Gastroesophageal sphincter (tissue), 4 donors: ENCODE results near the gene LDLRAD4. TPM values are rescaled to one million over a fixed set of nuclear protein-coding genes. Genes with fewer than 3 reads are reported as not detected.

Experiments
- ATAC-seq: fragments of 150-250 bp; one replicate; pipeline ENCODE4 v1.9.1; 2016; ENCODE audit warnings: mild to moderate bottlenecking, moderate library complexity
- H3K27ac ChIP-seq, 4 donors: fragments of 200-600 bp; sonication (generic) in 3 of 4; 1 replicate in 3 of 4; 2 replicates in 1 of 4; pipeline ENCODE4 v1.5.1; 2016 to 2019
- H3K27me3 ChIP-seq: fragments of 200-600 bp; sonication (generic); one replicate; pipeline ENCODE4 v1.5.1; 2019
- H3K36me3 ChIP-seq, 2 donors: fragments of 200-600 bp; sonication (generic); one replicate each; pipeline ENCODE4 v1.5.1; 2019; ENCODE audit warnings: control low read depth in 1 of 2
- H3K4me1 ChIP-seq, 3 donors: fragments of 200-600 bp; sonication (generic); 1 replicate in 2 of 3; 2 replicates in 1 of 3; pipeline ENCODE4 v1.5.1; 2016 to 2019; ENCODE audit warnings: control low read depth in 2 of 3
- H3K4me3 ChIP-seq, 2 donors: fragments of 200-600 bp; sonication (generic); one replicate each; pipeline ENCODE4 v1.5.1; 2019; ENCODE audit warnings: mild to moderate bottlenecking in 1 of 2, moderate library complexity in 1 of 2
- H3K9me3 ChIP-seq, 3 donors: fragments of 200-600 bp; sonication (generic); one replicate each; pipeline ENCODE4 v1.5.1; 2017 to 2019; ENCODE audit warnings: control low read depth in 2 of 3
- CTCF ChIP-seq, 4 experiments: fragments of 200-600 bp in 2 of 4; fragments of 450-650 bp in 2 of 4; sonication (generic) in 1 of 4; IDR thresholded peaks; one replicate each; pipeline ENCODE4 v1.5.1; 2017 to 2019; ENCODE audit warnings: antibody characterized with exemption in 4 of 4, mild to moderate bottlenecking in 2 of 4, moderate library complexity in 2 of 4
- EP300 ChIP-seq: sonication (generic); formaldehyde crosslinking; IDR thresholded peaks from one replicate; pipeline ENCODE4 v1.6.1; 2017; ENCODE audit warnings: antibody characterized with exemption, mild to moderate bottlenecking
- POLR2A ChIP-seq, 2 donors: fragments of 450-650 bp; IDR thresholded peaks; one replicate each; pipeline ENCODE4 v1.6.1; 2017; ENCODE audit warnings: antibody characterized with exemption in 2 of 2, mild to moderate bottlenecking in 2 of 2, moderate library complexity in 1 of 2
- POLR2AphosphoS5 ChIP-seq: sonication (generic); formaldehyde crosslinking; IDR thresholded peaks from one replicate; pipeline ENCODE4 v1.6.1; 2017; ENCODE audit warnings: antibody characterized with exemption
- WGBS, 2 donors: methylation state at CpG; one replicate each; pipeline ENCODE4 v1.1.5; 2018; ENCODE audit warnings: low coverage in 1 of 2; 5-methylcytosine and 5-hydroxymethylcytosine counted together
- total RNA-seq, 4 donors: library from RNA; depleted of rRNA; stranded (reverse); fragments of >200 nt; gene quantifications; one replicate each; pipeline ENCODE4 v1.1.0, GENCODE V29; 2016

LDLRAD4 gene
- total RNA-seq, 4 donors from 2014 or later, result 28.1 to 85.9 (median 55.2) TPM

DNA sequence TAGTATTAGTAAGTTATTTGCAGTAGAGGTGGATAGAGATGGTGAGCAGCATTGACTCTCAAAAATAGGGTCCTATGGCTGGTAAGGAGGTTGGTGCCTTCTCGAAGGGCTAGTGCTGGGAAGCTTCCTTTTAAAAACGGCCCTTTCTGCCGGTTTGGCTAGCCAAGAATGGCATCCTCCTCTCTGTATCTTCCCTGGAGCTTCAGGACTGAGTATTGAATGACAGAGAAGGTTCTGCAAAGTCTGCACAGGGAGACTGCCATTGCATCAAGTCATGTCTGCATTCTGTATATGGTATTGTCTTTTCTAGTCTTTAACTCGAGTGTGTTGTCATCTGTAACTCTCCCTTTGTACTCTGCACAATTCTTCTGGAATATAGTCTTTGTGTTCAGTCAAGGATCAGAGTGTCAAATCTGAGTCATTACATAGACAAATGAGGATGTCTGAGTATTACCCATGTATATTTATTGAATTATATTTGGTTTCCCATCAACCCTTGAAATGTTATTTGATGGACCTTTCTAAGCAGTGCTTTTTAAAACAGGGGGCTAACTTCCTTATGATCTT is 1.1 kb downstream of the LDLRAD4 start:
- Histone ChIP-seq H3K4me1 (peaks cover 7 to 81% (median 57%) of the 10 kb centered on the region in 3 donors), H3K27me3 (no peaks in the 10 kb centered on the region), H3K9me3 (no peaks in the 10 kb centered on the region), H3K4me3 (peak overlapping the region; percentile 64 to 75), H3K36me3 (no peaks in the 10 kb centered on the region), H3K27ac (peak overlapping the region in 3 of 4 donors; percentile 64 to 93 (median 92))
- ATAC-seq, result no peak
- WGBS, 2 donors, result 13 to 22% methylated on average over 1 to 3 of the region's 4 CpGs
- no peak for TF ChIP-seq CTCF (IDR thresholded peaks at IDR 0.05)
- TF ChIP-seq EP300, result no peak
- no peak for TF ChIP-seq POLR2A (IDR thresholded peaks at IDR 0.05)
- TF ChIP-seq POLR2AphosphoS5, result no peak

GRCh38 chr18:13220361-13220991 is 1.9 kb downstream of the LDLRAD4 start:
- Histone ChIP-seq H3K36me3 (no peaks in the 10 kb centered on the region), H3K27ac (peak overlapping the region in 3 of 4 donors; percentile 64 to 93 (median 92)), H3K4me3 (peak overlapping the region; percentile 4 to 64), H3K27me3 (no peaks in the 10 kb centered on the region), H3K4me1 (peaks cover 7 to 85% (median 58%) of the 10 kb centered on the region in 3 donors), H3K9me3 (no peaks in the 10 kb centered on the region)
- peak; percentile 36 for TF ChIP-seq POLR2AphosphoS5
- no peak for TF ChIP-seq EP300
- TF ChIP-seq CTCF (IDR thresholded peaks at IDR 0.05), result no peak
- TF ChIP-seq POLR2A (IDR thresholded peaks at IDR 0.05), result no peak
- WGBS, 2 donors, result 0 to 29% methylated on average over 1 to 8 of the region's 10 CpGs
- no peak for ATAC-seq

GRCh38 chr18:13221869-13222855 is 3.6 kb downstream of the LDLRAD4 start:
- Histone ChIP-seq H3K36me3 (no peaks in the 10 kb centered on the region), H3K27ac (peak overlapping the region; percentile 49 to 93 (median 90)), H3K4me3 (peak overlapping the region in 1 of 2 donors; percentile 19), H3K27me3 (no peaks in the 10 kb centered on the region), H3K9me3 (no peaks in the 10 kb centered on the region), H3K4me1 (peaks cover 7 to 70% (median 54%) of the 10 kb centered on the region in 3 donors)
- TF ChIP-seq POLR2AphosphoS5 (peak; percentile 82), EP300 (no peak)
- peak; percentile 83 for ATAC-seq
- WGBS, 2 donors, result 4 to 6% methylated on average over 19 to 24 of the region's 24 CpGs

DNA sequence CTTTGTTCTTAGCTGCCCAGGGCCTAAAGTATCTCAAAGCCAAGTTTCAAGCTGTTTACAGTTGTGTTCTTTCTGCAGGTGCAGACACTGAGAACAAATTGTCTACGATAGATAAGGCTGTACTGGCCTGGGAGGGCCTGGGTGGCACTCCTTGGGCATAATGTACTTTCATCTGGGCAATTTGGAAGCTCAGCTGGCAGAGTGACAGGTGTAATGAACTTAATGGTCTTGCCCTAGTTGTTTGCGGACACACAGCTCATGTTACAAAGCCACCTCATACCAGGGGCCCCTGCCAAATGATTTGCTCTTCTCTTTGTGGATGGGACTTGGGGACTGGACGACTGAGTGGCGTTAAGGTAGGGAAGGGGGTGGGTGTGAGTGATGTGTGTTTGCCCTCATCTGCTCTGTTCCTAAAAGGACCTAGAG is 4.3 kb downstream of the LDLRAD4 start:
- H3K36me3 ChIP-seq, result no peaks in the 10 kb centered on the region
- no peaks in the 10 kb centered on the region for H3K9me3 ChIP-seq
- ATAC-seq, result no peak
- H3K4me3 ChIP-seq, result peak overlapping the region in 1 of 2 donors; percentile 19
- H3K27me3 ChIP-seq, result no peaks in the 10 kb centered on the region
- peak overlapping the region; percentile 49 to 93 (median 90) for H3K27ac ChIP-seq
- no peak for TF ChIP-seq EP300
- TF ChIP-seq POLR2A (IDR thresholded peaks at IDR 0.05), result no peak
- no peak for TF ChIP-seq CTCF (IDR thresholded peaks at IDR 0.05)
- TF ChIP-seq POLR2AphosphoS5, result no peak
- WGBS, 2 donors, result 20 to 36% methylated on average over 4 of the region's 4 CpGs
- peaks cover 7 to 70% (median 54%) of the 10 kb centered on the region in 3 donors for H3K4me1 ChIP-seq
